A549 (cell line): ENCODE data around the gene PHTF1. TPM values are rescaled to one million over a fixed set of nuclear protein-coding genes. Genes with fewer than 3 reads are reported as not detected.

Source experiments
- ATAC-seq, 2 experiments: fragments of 200-7000 bp in 1 of 2; fragments of >200 bp in 1 of 2; cut with Nextera tagmentation in 1 of 2; cut with Tn5 transposase in 1 of 2; 3 replicates each; pipeline versions ENCODE4 v1.8.0 to v1.9.1; 2018 to 2020; ENCODE audit warnings: mild to moderate bottlenecking in 1 of 2, moderate library complexity in 1 of 2
- CTCF ChIA-PET: fragments of 300-600 bp; sonication (Branson Sonifier 250); formaldehyde crosslinking; extraction: SDS; loops from one replicate; lab custom pipeline; 2021; ENCODE audit warnings: antibody characterized with exemption, inconsistent platforms; lab: Yijun Ruan, JAX
- POLR2A ChIA-PET: fragments of 350-600 bp; formaldehyde crosslinking; extraction: SDS; loops from one replicate; lab custom pipeline; 2021; ENCODE audit warnings: antibody characterized with exemption, inconsistent platforms; lab: Yijun Ruan, JAX
- DNase-seq, 2 experiments: peaks; one replicate each; pipeline versions ENCODE4 v3.0.0 to v3.0.0-alpha.2; 2011 to 2016; ENCODE audit warnings: low read depth in 1 of 2, low spot score in 1 of 2
- FAIRE-seq: peaks from 2 replicates; lab custom pipeline; 2011; peaks lifted over from hg19 to GRCh38; lab: Jason Lieb, UNC
- H3K27ac ChIP-seq, 2 experiments: fragments of >200 bp; sonication (Bioruptor Twin); formaldehyde crosslinking; 3 replicates each; pipeline ENCODE4 v1.5.1; 2016 to 2017
- H3K4me1 ChIP-seq: fragments of >200 bp; sonication (Bioruptor Twin); formaldehyde crosslinking; 3 replicates; pipeline ENCODE4 v1.6.1; 2016
- H3K4me2 ChIP-seq: fragments of >200 bp; sonication (Bioruptor Twin); formaldehyde crosslinking; 3 replicates; pipeline ENCODE4 v1.6.1; 2016
- H3K4me3 ChIP-seq: fragments of >200 bp; sonication (Bioruptor Twin); formaldehyde crosslinking; 3 replicates; pipeline ENCODE4 v1.5.1; 2016
- H3K9me3 ChIP-seq: fragments of >200 bp; sonication (Bioruptor Twin); formaldehyde crosslinking; 3 replicates; pipeline ENCODE4 v1.6.1; 2016
- CEBPB ChIP-seq, 2 experiments: fragments of >200 bp in 1 of 2; sonication (Bioruptor Twin) in 1 of 2; formaldehyde crosslinking in 1 of 2; IDR thresholded peaks; 2 replicates each; pipeline ENCODE4 v1.6.1; 2012 to 2016
- CHD4 ChIP-seq: fragments of 200-600 bp; sonication (generic); IDR thresholded peaks from 2 replicates; pipeline ENCODE4 v1.6.1; 2016; ENCODE audit warnings: antibody characterized with exemption, mild to moderate bottlenecking, borderline replicate concordance
- E2F6 ChIP-seq: IDR thresholded peaks from 2 replicates; pipeline ENCODE4 v1.6.1; 2012; ENCODE audit warnings: low read depth, borderline replicate concordance
- EHMT2 ChIP-seq: fragments of 200-600 bp; sonication (generic); IDR thresholded peaks from 2 replicates; pipeline ENCODE4 v1.6.1; 2016; ENCODE audit warnings: antibody characterized with exemption, low read depth, mild to moderate bottlenecking, moderate library complexity
- EP300 ChIP-seq, 2 experiments: fragments of >200 bp; sonication (Bioruptor Twin); formaldehyde crosslinking; IDR thresholded peaks; 2 replicates in 1 of 2; 3 replicates in 1 of 2; pipeline ENCODE4 v1.6.1; 2016 to 2017
- FOSL2 ChIP-seq, 2 experiments: fragments of 450-650 bp in 1 of 2; fragments of >200 bp in 1 of 2; sonication (Bioruptor Twin) in 1 of 2; formaldehyde crosslinking; IDR thresholded peaks; 2 replicates each; pipeline versions ENCODE4 v1.5.0 to v1.6.1; 2016 to 2020; ENCODE audit warnings: mild to moderate bottlenecking in 1 of 2, moderate library complexity in 1 of 2
- FOXS1 ChIP-seq: fragments of 250-450 bp; sonication (Bioruptor Pico); IDR thresholded peaks from 2 replicates; pipeline ENCODE4 v1.5.0; 2020; ENCODE audit warnings: mild to moderate bottlenecking, moderate library complexity
- GATA3 ChIP-seq: IDR thresholded peaks from 2 replicates; pipeline ENCODE4 v1.6.1; 2012; ENCODE audit warnings: borderline replicate concordance
- HDAC2 ChIP-seq: fragments of 200-600 bp; sonication (generic); IDR thresholded peaks from 2 replicates; pipeline ENCODE4 v1.6.1; 2016
- MAFK ChIP-seq: fragments of 450-650 bp; IDR thresholded peaks from 2 replicates; pipeline ENCODE4 v1.6.1; 2014; ENCODE audit not compliant: partially characterized antibody
- MYC ChIP-seq: IDR thresholded peaks from 2 replicates; pipeline ENCODE4 v1.6.1; 2012; ENCODE audit warnings: mild to moderate bottlenecking, inconsistent platforms, low read length, improper control_type of control experiment, borderline replicate concordance
- NPAS2 ChIP-seq: fragments of 250-450 bp; sonication (Bioruptor Pico); IDR thresholded peaks from 2 replicates; pipeline ENCODE4 v1.8.0; 2022; ENCODE audit warnings: mild to moderate bottlenecking, moderate library complexity, borderline replicate concordance
- PHF8 ChIP-seq: fragments of 200-600 bp; sonication (generic); IDR thresholded peaks from 2 replicates; pipeline ENCODE4 v1.6.1; 2016; ENCODE audit warnings: low read depth, mild to moderate bottlenecking, antibody characterized with exemption, moderate library complexity, borderline replicate concordance
- RAD21 ChIP-seq, 2 experiments: fragments of >200 bp in 1 of 2; sonication (Bioruptor Twin) in 1 of 2; formaldehyde crosslinking in 1 of 2; IDR thresholded peaks in 1 of 2; conservative IDR thresholded peaks in 1 of 2; 2 replicates in 1 of 2; 3 replicates in 1 of 2; pipeline ENCODE4 v1.6.1; 2012 to 2018; ENCODE audit warnings: inconsistent platforms in 1 of 2
- RNF2 ChIP-seq: fragments of 200-600 bp; sonication (generic); IDR thresholded peaks from 2 replicates; pipeline ENCODE4 v1.6.1; 2016; ENCODE audit warnings: low read depth, mild to moderate bottlenecking, antibody characterized with exemption, moderate library complexity, borderline replicate concordance
- TP53 ChIP-seq: fragments of 250-450 bp; sonication (Bioruptor Pico); IDR thresholded peaks from 2 replicates; pipeline ENCODE4 v1.5.0; 2021; ENCODE audit warnings: mild to moderate bottlenecking, moderate library complexity
- USF2 ChIP-seq: fragments of 450-650 bp; IDR thresholded peaks from 2 replicates; pipeline ENCODE4 v1.6.1; 2014; ENCODE audit warnings: antibody characterized with exemption
- ZNF302 ChIP-seq: fragments of 250-450 bp; sonication (Bioruptor Pico); IDR thresholded peaks from 2 replicates; pipeline ENCODE4 v1.9.0; 2021; ENCODE audit warnings: inconsistent platforms, mild to moderate bottlenecking, moderate library complexity
- WGBS: methylation state at CpG from one replicate; pipeline ENCODE4 v1.1.6; 2017; ENCODE audit errors: missing lambda C conversion rate; 5-methylcytosine and 5-hydroxymethylcytosine counted together
- polyA plus RNA-seq, 4 experiments: library from polyadenylated mRNA; depleted of rRNA in 3 of 4; stranded (reverse); fragments of >200 nt; fragmentation: RNase III in 1 of 4; extraction: RNeasy Plus Mini Kit Qiagen cat#74134 plus additional on column Dnase treatment in 1 of 4; gene quantifications; 2 replicates in 3 of 4; 3 replicates in 1 of 4; pipeline ENCODE4 v1.2.3, GENCODE V29; 2011 to 2017
- TF ChIP-seq, protein P1 (sequence below): IDR thresholded peaks from 2 replicates; pipeline ENCODE4 v1.6.1; 2012
- TF ChIP-seq, protein P2 (sequence below): fragments of >200 bp; sonication (Bioruptor Twin); formaldehyde crosslinking; IDR thresholded peaks from 3 replicates; pipeline ENCODE4 v1.5.1; 2016

The PHTF1 gene
- polyA plus RNA-seq, 2 of the 4 experiments (the other 2 are of a cell fraction), result 17.0 to 17.1 TPM

- FAIRE-seq (no peak), DNase-seq (no peak)
These were observed 82.8 kb downstream of the PHTF1 start for GRCh38 chr1:113676524-113676923.

DNA sequence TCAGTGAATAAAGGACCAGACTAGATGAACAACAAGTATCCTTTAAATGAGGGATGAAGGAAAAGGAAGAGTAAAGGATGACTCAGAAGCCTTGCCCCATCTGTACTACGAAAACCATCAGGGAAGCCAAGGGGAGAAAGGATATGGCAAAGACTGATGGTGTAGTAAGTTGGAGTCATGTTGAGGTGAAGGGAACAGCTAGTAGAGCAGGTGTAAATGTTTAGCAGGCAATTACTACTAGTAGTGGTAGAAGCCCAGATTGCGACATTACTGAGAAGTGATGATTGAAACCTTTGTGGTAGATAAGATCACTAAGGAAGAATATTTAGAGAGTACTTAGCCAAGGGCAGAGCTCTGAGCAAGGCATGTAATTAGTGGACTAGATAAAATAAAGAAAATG lies 84.0 kb downstream of the PHTF1 start:
- Histone ChIP-seq H3K4me3 (no peak overlapping the region), H3K4me1 (peaks cover 38% of the 10 kb centered on the region), H3K4me2 (peak overlapping the region; percentile 61), H3K9me3 (no peaks in the 10 kb centered on the region), H3K27ac (peak overlapping the region in 1 of 2 experiments; percentile 62; a peak in 3 of 6 replicates)
- ATAC-seq, result peak; percentile 42 to 64; a peak in 4 of 6 replicates
- POLR2A ChIA-PET, result no interaction called here
- 27% methylated on average over 2 of the region's 2 CpGs for WGBS
- no peak for FAIRE-seq
- TF ChIP-seq, protein P1, sequence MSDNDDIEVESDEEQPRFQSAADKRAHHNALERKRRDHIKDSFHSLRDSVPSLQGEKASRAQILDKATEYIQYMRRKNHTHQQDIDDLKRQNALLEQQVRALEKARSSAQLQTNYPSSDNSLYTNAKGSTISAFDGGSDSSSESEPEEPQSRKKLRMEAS, result no peak
- no peak for TF ChIP-seq ZNF302
- peak; percentile 39 to 74; a peak in 2 of 4 replicates for TF ChIP-seq CEBPB (IDR thresholded peaks at IDR 0.05)
- TF ChIP-seq HDAC2, result no peak
- DNase-seq, result peak in 1 of 2 experiments; percentile 7
- CTCF ChIA-PET, result interaction anchor here (1.0 to 2.4 kb wide), 4 partner anchors 13 to 534 kb away, joined by 3 to 17 read pairs (median 4); no protein-coding TSS in a partner anchor

More at GRCh38 chr1:113676524-113676923, 82.8 kb downstream of the PHTF1 start:
- 94% methylated on average over 5 of the region's 5 CpGs for WGBS
- ATAC-seq, result no peak
- ChIA-PET POLR2A (no interaction called here), CTCF (interaction anchor here (1.0 to 2.4 kb wide), 5 partner anchors 12 to 604 kb away, joined by 3 to 17 read pairs (median 5); partner anchors contain the start of gene LRIG2)
- peaks cover 31% of the 10 kb centered on the region for H3K4me1 ChIP-seq
- no peak for TF ChIP-seq RAD21 (conservative IDR thresholded peaks at IDR 0.05 in 1 of 2, IDR thresholded peaks at IDR 0.05 in 1 of 2)
- no peak for TF ChIP-seq TP53 (CRISPR knock-in tag)
- no peak for TF ChIP-seq USF2
- TF ChIP-seq MAFK, result no peak
- TF ChIP-seq FOXS1 (CRISPR knock-in tag), result no peak
- no peak for TF ChIP-seq GATA3
- no peak for TF ChIP-seq FOSL2 (IDR thresholded peaks at IDR 0.05)
- TF ChIP-seq FOSL2 (CRISPR knock-in tag; IDR thresholded peaks at IDR 0.05), result no peak
- TF ChIP-seq E2F6, result no peak
- TF ChIP-seq, protein P2, sequence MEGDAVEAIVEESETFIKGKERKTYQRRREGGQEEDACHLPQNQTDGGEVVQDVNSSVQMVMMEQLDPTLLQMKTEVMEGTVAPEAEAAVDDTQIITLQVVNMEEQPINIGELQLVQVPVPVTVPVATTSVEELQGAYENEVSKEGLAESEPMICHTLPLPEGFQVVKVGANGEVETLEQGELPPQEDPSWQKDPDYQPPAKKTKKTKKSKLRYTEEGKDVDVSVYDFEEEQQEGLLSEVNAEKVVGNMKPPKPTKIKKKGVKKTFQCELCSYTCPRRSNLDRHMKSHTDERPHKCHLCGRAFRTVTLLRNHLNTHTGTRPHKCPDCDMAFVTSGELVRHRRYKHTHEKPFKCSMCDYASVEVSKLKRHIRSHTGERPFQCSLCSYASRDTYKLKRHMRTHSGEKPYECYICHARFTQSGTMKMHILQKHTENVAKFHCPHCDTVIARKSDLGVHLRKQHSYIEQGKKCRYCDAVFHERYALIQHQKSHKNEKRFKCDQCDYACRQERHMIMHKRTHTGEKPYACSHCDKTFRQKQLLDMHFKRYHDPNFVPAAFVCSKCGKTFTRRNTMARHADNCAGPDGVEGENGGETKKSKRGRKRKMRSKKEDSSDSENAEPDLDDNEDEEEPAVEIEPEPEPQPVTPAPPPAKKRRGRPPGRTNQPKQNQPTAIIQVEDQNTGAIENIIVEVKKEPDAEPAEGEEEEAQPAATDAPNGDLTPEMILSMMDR, result no peak
- TF ChIP-seq NPAS2 (CRISPR knock-in tag), result no peak
- no peak for TF ChIP-seq EHMT2
- no peak for TF ChIP-seq PHF8
- no peak for TF ChIP-seq HDAC2
- no peak for TF ChIP-seq RNF2
- TF ChIP-seq, protein P1, result no peak
- no peak for TF ChIP-seq MYC
- no peak for TF ChIP-seq CHD4
- TF ChIP-seq EP300 (IDR thresholded peaks at IDR 0.05), result no peak
- no peaks in the 10 kb centered on the region for H3K9me3 ChIP-seq
- H3K4me2 ChIP-seq, result no peak overlapping the region
- H3K27ac ChIP-seq, result no peak overlapping the region
- H3K4me3 ChIP-seq, result no peak overlapping the region
